Middle frontal gyrus (tissue), 1 donor: ENCODE results near the gene ZDHHC14.
"Not testable (repeated sequence)": the region's sequence is repeated elsewhere in the genome, so short reads cannot be mapped to it uniquely, and the experiment has no call there.

Source experiments
- DNase-seq: peaks from one replicate; pipeline ENCODE4 v3.0.0-alpha.2; 2015; ENCODE audit warnings: low spot score; ENCODE audit errors: extremely low spot score

Gene ZDHHC14

DNA sequence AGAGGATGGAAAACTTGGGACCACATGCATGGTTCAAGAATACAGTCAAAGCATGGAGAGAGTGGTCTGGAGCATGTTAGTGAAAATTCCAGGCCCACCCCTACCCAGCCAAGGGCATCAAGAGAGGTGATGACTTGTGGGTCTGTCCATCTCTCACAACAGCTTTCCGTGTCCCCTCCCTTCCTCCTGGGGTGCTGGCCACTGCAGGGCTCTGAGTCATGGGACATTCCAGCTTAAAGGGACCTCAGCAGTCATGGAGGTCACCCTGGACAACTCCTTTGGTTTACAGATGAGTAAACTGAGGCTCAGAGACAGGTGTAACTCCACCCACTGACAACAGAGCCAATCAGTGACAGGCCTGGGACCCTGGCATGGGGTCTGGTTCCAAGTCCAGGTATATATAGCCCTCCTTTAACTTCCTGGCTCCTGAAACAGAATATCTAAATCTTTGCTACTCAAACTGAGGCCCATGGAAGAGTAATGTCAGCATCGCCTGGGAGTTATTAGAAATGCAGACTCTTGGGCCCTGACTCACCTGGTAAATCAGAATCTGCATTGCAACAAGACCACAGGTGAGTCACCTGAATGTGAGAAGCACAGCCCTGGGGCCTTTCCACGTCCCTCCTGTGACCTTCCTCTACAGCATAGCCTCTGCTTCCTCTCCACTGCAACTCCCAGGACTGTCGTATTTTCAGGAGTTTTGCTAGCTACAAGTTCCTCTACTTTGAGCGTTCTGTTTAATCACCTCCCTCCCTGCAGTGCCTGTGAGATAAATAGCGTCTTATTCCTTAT lies 170.2 kb downstream of the ZDHHC14 start:
- DNase-seq: no peak

DNA sequence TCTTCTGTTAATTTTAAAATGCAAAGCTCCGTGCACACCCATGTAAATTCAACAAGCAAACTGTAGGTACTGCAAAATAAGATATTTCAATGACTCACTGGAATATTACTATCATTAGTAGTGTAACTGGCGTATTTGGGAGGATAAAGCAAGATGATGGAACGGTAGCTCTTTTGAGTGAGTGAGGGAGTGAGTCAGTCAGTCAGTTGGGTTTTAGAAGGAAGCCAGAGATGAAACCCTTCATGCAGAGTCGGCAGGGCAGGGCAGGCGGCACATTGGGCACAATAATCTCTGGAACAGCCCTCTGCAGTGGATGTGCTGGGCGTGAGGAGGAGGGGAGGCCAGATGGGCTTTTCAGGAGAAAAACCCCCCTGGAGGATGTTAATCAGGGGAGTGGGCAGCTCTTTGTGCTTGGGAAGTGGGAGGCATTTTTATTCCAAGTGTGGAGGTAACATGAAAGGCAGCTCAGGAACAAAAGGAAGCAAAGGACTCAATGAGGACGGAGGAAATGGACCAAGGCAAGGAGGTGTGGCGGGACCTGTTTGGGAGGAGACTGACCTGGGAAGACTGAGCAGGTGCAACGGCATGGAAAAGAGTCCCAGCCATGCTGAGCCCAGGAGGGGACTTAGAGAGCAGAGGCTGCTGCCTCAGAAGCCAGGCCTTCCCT lies 171.2 kb downstream of the ZDHHC14 start:
- no peak for DNase-seq

DNA sequence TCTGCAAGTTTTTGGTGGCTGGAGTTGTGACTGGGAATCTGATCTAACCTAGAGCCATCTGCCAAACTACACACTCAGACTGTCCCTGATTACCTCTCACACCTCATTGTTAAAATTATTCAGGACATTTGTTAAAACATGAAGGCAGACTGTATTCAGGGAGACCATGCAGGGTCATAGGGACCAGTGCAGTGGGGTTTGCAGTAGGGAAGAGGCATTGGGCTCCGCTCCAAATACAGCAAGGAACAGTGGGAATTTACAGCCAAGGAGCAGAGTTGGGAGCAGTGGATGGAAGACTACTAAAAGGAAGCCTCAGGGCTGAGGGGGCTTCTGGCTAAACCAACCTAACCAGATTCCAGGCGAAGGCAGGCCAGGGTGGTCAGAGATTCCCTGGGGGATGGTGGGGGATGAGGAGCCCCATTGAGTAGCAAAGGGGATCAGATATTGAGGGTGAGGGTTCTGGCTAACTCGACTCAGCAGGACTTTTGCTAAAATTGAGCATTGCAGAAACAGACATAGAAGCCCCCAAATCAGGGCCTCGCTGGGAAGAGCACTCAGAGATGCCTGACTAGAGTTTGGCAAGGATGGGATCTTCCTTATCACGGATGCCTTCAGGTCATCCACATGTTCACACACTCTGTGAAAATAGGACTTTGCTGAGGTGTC lies 172.0 kb downstream of the ZDHHC14 start:
- no peak for DNase-seq

DNA sequence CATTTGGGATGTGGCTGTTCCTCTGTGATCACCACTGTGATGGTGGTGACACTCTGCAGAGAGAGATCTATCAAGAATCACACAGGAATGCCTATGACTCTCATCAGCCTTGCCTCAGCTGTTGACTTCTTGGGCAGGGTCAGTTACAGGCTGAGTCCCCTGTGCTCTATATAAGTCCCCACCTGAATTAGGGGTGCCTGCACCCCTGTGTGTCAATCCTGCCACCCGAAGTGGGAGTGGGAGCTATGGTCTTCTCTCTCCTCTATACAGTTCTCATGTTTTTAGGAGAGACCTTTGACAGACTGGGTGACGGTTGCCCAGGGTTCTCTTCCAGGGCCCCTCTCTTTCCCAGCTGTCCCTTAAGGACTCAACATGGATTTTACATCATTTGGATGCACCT lies 173.8 kb downstream of the ZDHHC14 start:
- DNase-seq: no peak

DNA sequence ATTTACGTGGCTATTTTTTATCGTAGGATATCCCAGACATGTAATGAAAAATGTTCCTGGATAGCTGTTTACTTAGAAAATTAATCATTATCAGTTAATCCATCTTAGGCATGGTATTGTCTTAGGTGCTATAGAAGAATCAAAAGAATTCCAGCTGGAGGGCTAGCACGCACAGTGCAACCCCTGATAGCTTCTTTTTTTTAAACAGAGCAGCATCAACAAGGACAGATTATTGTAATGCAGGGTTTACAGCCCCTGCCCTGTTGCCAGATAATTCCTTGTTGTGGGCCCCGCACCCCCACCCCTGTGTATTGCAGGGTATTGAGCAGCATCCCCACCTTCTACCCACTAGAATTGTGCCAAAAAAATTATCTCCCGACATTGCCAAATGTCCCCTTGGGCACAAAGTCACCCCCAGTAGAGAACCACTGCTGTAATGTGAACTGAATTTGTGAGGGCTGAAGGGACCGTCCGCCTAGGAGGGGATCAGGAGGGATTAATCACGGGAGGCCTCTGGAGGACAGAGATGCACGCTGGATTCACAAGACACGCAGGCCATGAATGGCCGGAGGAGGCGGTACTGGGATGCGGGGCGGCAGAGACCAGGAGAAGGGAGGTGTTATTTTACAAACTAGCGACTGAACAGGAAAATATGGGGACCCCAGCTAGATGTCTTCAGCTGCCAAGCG lies 174.6 kb downstream of the ZDHHC14 start:
- DNase-seq: no peak

DNA sequence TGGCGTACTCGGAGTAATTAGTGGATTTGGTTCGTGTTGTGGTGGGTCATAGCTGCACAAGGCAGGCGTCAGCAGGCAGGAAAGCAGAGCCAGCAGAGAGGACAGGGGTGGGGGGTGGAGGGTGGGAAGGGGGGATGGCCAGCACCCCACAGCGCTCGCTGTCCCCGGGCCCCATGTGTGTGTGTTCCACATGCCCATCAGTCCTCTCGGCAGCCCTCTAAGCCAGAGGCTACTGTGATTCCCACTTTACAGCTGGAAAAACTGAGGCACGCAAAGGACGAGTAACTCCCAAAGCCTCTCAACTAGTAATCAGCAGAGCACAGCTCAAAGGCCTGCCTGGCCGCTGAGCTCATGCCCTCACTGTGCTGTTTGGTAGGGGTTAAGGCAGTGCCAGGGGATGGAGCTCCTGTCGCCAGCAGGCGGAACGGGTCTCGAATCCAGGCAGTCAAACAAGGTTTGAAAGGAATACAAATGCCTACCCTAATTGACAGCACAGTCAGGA lies 175.2 kb downstream of the ZDHHC14 start:
- no peak for DNase-seq

DNA sequence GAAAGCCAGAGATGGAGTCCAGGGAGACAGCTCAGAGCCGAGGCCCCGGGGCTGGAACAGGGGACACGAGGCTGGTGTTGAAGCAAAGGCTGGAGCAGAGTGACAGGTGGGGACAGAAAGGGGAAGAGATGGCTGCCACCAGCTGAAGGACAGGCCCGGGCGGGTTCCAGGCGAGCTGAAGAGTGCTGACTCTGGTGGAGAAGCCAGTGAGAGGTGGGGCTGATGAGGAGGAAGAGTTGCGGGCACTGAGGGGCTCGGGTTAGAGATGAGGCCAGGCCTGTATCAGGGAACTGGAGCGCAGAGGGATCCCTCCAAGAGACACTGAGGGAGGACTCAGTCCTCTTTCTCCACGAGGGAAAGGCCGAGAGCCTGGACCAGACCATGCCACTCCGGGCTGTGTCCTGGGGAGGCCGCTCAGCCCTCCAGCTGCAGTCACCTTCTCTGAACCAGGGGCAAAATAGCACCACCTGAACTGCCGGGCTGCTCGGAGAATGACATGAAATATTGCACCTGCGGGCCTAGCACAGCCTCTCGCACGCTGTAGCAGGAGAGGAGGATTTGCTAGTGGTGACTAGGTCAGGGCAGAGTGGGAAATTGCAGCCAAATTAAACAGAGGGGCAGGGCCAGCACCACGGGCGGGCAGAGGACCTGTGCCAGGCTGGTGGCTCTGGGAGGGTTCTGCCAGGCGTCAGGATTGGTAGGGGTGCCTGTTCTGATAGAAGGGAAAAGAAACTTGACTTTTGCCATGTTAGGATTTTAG lies 175.9 kb downstream of the ZDHHC14 start:
- DNase-seq: no peak

DNA sequence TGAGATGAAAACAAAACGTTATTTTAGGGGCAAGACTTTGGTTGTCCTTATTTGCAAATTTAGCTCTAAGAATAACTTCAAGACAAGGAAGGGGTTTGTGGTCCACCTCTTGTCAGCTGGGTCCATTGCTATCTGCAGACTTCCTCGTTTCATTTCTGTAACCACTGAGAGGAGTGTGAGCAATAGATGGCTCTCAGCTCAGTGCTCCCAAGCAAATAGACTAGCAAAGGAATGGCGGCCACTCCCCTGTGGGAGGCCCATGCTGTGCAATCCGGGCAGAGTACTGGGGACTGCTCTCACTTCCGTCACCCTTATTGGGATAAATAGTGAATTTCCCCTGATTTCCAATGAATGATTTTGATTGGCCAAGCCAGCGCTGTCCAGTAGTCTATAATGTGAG lies 176.6 kb downstream of the ZDHHC14 start:
- DNase-seq: no peak

DNA sequence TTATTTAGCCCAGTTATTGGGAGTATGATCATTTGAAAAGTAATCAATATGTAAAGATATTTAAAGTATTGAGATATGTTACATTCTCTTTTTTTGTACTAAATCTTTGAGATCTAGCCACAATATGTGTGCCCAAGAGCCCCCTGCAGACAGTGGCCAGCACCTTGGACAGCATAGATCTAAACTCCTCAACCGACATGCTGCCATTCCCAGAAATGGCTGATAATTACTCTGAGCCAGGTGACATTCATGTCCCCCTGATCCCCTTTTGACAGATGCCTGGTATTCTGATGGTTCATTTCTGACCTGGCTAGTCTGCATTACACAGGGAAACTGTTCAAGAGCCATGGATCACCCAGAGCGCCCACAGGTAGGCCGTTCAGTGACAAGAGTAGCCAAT lies 177.1 kb downstream of the ZDHHC14 start:
- no peak for DNase-seq

DNA sequence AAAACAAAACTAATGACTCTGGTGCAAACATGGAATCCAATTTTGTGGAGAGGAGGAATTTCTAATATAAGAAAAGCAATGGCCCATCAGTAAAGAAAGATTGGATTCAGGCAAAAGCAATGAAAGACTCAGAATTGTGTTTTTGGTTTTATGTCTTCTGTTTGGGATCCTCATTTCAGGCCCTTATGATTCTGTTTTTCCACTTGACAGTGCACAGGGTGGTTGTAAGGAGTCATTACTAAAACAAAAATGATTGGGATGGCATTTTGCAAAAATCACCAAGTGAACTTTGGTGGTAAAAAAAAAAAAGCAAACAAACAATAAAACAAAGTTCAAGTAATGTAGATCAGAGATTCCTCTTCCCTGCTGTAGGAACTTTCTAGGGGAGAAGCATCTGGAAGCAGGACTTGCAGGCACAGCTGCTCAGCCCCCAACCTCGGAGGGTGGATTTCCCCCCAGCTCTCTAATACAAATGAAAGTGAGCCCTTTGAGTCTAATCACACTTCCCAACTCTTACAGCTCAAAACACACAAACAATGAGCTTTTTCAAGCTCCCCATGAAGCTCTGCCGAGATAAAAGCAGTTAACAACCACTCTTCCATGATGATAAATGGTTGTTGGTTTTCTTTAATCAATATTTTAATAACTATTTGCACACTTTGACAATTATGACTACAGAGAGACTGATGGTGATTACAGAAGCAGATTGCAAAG lies 177.7 kb downstream of the ZDHHC14 start:
- DNase-seq: no peak

DNA sequence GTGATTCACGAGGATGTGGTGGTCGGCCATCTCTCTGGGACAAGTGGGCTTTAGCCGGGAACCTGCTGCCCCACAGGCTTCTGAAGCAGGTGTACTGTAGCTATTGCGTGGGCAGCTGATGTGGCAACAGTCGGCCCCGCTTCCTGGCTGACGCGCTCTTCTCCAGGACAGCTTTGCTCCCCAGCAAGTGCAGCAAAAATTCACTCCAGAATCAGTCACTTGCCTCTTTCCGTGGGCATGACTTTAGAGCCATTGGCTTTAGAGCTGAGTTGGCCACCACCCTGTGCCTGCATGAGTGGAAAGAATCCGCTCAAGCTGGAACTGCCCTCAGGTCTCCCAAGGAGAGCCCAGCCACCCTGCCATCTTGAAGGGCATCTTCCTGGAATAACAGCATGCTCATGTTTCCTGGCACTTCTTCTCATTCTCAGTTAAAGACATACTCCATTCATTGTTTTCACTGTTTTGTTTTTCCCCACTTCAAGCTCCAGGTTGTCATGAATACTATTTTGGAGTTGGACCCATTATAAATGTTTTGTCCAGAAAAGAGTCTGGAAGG lies 178.3 kb downstream of the ZDHHC14 start:
- no peak for DNase-seq

DNA sequence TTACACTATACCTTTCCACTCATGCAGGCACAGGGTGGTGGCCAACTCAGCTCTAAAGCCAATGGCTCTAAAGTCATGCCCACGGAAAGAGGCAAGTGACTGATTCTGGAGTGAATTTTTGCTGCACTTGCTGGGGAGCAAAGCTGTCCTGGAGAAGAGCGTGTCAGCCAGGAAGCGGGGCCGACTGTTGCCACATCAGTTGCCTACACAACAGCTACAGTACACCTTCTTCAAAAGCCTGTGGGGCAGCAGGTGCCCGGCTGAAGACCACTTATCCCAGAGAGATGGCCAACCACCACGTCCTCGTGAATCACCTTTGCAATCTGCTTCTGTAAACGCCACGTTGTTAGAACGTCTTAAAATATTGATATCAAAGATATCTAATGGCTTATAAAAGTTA lies 179.1 kb downstream of the ZDHHC14 start:
- DNase-seq: not testable (repeated sequence)

DNA sequence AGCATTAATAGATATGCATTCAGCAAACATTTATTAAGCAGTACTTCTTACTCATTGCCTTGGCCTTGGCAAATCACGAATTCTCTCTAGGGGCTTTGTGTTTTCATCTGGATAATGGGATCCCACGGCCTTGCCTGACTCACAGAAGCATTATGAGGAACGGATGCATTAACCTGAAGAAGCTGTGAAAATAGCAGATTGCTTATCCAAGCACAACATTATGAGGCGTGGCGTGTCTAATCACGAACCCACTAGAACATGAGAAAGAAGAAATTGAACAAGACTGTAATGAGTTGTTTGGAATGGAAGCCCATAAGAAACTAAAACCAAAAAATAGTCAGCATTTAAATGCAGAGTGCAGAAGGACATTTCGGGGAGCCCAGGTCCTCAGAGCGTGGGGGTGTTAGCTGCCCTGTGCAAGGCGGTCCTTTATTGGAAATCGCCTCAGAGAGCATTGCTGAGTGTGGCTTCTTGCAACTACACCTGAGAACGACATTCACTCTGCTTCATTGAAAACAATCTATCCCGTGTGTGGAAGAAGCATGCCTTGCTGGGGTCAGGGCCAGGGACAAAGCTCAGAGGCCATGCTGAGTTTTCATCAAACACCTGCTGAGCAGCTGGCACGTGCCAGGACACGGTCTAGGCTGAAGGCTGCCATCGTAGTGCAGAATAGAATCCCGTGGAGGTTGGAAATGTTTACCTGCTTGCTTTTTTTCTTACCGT lies 179.9 kb downstream of the ZDHHC14 start:
- DNase-seq: no peak

DNA sequence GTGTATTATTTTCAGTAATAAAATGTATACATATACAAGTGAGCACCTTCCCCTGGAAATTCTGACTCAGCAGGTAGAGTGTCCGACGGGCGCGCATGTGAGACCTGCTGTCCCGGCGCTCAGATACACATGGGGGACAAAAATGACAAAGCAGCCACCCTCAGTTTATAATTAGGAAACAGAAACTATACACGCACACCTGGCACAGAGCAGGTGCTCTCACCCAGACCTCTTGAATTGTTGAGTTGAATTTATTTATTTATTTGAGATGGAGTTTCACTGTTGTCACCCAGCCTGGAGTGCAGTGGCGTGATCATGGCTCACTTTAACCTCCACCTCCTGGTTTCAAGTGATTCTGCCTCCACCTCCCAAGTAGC lies 180.4 kb downstream of the ZDHHC14 start:
- no peak for DNase-seq

DNA sequence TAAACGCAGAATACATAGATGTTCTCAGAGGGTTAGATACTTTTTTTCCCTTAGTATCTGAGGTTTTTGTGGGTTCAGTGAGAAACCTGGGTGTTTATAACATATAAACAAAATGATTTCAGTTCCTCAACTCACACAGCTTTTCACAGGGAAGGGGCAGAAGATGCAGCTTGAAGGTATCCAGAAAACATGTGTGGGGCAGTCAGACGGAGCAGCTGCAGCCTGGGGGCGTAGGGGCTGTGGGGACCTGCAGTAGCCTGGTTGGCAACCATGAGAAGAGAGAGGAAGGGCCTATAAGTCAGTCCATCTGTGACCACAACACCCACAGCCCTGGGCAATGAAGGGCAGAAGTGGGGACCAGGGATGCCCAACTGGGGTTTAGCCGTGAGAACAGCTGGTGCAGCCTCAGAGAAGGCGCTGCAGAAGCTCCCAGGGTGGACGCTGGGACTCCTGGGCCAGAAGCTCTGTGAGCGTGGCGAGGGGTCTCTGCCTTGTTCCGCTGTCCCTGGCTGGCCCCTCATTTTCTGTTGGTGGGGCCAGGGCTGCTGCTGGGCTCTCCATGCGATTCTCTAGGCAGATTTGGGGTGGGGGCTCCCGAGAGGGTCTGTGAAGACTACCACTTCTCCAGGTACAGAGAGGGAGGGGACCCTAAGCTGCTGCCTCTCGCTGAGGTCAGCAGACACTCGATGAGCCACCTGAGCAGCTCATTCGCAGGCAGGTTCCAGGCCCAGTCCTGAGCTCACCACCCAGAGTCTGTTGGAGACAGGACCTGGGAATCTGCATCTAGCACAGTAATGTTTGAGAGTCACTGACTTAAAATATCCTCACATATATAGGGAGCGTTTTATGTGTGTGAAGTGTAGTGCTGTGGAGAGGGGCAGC lies 181.2 kb downstream of the ZDHHC14 start:
- no peak for DNase-seq

DNA sequence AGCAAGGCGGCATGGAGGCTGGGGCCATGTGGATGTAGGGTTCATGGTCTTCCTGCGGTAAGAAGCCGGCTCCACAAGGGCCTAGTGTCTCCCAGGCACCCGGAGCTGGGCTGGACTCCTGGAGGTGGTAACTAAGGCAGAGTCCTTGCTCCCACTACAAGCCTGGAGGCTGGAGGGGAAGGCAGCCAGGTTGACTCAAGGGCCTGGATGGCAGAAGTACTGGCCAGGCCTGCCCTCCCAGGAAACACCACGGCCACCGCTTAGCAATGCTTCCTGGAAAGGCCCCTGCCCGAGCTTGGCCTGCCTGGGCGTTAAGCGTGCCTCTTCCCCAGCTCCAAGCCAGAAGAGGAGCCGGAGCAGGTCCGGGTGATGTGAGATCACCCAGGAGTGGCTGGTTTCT lies 182.0 kb downstream of the ZDHHC14 start:
- DNase-seq: no peak

DNA sequence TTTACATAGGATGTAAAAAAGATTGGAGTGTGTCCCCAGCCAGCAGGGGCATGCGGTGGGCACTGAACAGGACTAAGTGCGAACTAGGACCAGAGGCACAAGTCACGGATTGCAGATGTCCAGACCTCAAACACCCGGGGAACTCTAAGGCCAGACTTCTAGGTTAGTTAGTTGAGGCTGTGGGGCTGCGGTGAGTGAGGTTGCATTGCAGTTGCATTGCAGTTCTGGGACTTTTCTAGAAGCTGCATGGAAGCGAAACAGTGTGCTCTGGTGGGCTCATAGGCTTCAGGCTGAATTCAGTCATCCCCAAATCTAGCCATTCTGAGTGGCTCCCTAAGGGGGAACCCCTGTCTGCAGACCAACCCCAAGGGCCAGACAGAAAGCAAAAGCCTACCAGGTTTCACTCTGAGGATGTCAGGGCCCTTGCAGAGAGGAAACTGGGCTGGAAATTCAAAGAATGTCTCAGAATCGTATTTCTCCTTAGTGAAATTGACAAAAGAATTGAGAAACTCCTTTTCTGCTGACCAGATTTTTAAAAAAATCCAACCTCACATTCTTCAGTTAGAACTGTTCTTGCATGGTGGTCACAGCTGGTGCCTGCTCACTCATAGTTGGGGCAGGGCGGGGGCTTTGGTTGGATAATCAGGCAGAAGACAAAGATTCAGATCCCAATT lies 182.8 kb downstream of the ZDHHC14 start:
- no peak for DNase-seq

DNA sequence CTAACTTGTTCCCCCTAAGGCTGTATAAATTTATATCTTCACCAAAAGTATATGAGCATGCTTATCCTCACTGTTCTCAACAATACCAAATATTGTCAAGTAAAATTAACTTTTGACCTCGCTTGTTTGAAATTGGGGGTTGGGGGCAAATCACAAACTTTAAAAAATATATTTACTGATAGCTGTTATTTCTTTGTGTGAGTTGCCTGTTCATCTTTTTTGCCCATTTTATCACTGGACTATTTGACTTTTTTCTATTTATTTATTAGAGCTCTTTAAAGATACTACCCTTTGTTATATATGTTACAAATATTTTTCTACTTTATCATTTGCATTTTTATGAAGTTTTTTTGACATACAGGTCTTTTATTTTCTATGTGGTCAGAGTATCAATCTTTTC lies 187.7 kb downstream of the ZDHHC14 start:
- DNase-seq: no peak
